CD8-positive, alpha-beta memory T cell (primary cell): Measurements from ENCODE around the gene SPG11. TPM values are rescaled to one million over a fixed set of nuclear protein-coding genes. Genes with fewer than 3 reads are reported as not detected.
A peak's percentile ranks its signal among the peaks of the same experiment; 100 is the strongest.

Source experiments
- CTCF ChIA-PET: fragments of 350-600 bp; sonication (Branson Sonifier 250); formaldehyde crosslinking; loops from one replicate; lab custom pipeline; 2021; ENCODE audit warnings: antibody characterized with exemption; lab: Charles Lee
- POLR2A ChIA-PET: fragments of 350-600 bp; sonication (Branson Sonifier 250); formaldehyde crosslinking; loops from one replicate; lab custom pipeline; 2021; ENCODE audit warnings: antibody characterized with exemption; lab: Charles Lee
- DNase-seq, 5 donors: peaks; one replicate each; pipeline versions ENCODE4 v3.0.0 to v3.0.0-alpha.2; 2020 to 2022; ENCODE audit warnings: mixed read lengths in 1 of 5
- H3K27ac ChIP-seq: one replicate; pipeline ENCODE4 v1.7.0; 2013; ENCODE audit warnings: low read depth, mild to moderate bottlenecking, low read length, moderate library complexity
- H3K27me3 ChIP-seq: 2 replicates; pipeline ENCODE4 v1.7.0; 2013; ENCODE audit warnings: low read length, mild to moderate bottlenecking; ENCODE audit not compliant: insufficient read depth, poor library complexity, severe bottlenecking
- H3K36me3 ChIP-seq: 2 replicates; pipeline ENCODE4 v1.7.0; 2013; ENCODE audit warnings: mild to moderate bottlenecking, low read length, moderate library complexity; ENCODE audit not compliant: insufficient read depth
- H3K4me1 ChIP-seq: 2 replicates; pipeline ENCODE4 v1.7.0; 2013; ENCODE audit warnings: mild to moderate bottlenecking, low read length, moderate library complexity; ENCODE audit not compliant: insufficient read depth
- H3K4me3 ChIP-seq: 2 replicates; pipeline ENCODE4 v1.7.0; 2013; ENCODE audit warnings: mild to moderate bottlenecking, low read length
- H3K9me3 ChIP-seq: 2 replicates; pipeline ENCODE4 v1.7.0; 2013; ENCODE audit warnings: mild to moderate bottlenecking, low read length
- H3K27ac Mint-ChIP-seq, 8 donors: one replicate each; pipeline ENCODE4 v1.8.0; 2020 to 2021; ENCODE audit warnings: mixed read lengths in 8 of 8, mild to moderate bottlenecking in 6 of 8, inconsistent platforms in 3 of 8, moderate library complexity in 3 of 8
- H3K27me3 Mint-ChIP-seq, 2 donors: one replicate each; pipeline ENCODE4 v1.8.0; 2020 to 2021; ENCODE audit warnings: mixed read lengths in 2 of 2, mild to moderate bottlenecking in 1 of 2, moderate library complexity in 1 of 2
- H3K36me3 Mint-ChIP-seq, 3 donors: one replicate each; pipeline ENCODE4 v1.8.0; 2020 to 2021; ENCODE audit warnings: mixed read lengths in 3 of 3, inconsistent platforms in 1 of 3, mild to moderate bottlenecking in 1 of 3
- H3K4me1 Mint-ChIP-seq, 3 donors: one replicate each; pipeline ENCODE4 v1.8.0; 2020 to 2021; ENCODE audit warnings: mixed read lengths in 3 of 3, inconsistent platforms in 1 of 3, mild to moderate bottlenecking in 1 of 3
- H3K4me3 Mint-ChIP-seq, 7 donors: one replicate each; pipeline ENCODE4 v1.8.0; 2020 to 2021; ENCODE audit warnings: mixed read lengths in 7 of 7, mild to moderate bottlenecking in 6 of 7, moderate library complexity in 4 of 7, inconsistent platforms in 2 of 7
- H3K9me3 Mint-ChIP-seq, 5 donors: one replicate each; pipeline ENCODE4 v1.8.0; 2020 to 2022; ENCODE audit warnings: mixed read lengths in 5 of 5, mild to moderate bottlenecking in 3 of 5, moderate library complexity in 2 of 5, inconsistent platforms in 1 of 5
- polyA plus RNA-seq: library from polyadenylated mRNA; unstranded; fragments of 300-500 nt; fragmentation: Illumina TruSeq; gene quantifications from one replicate; pipeline ENCODE4 v1.2.3, GENCODE V29; 2021
- total RNA-seq, 2 experiments: library from RNA; stranded (reverse); gene quantifications; one replicate each; pipeline ENCODE4 v1.2.3, GENCODE V29; 2021

SPG11 gene
- total RNA-seq (10 to 100 TPM; 60.8 to 62.1 TPM), polyA plus RNA-seq (32.0 TPM)

- Histone ChIP-seq H3K36me3 (peaks cover 5% of the 10 kb centered on the region), H3K4me1 (peaks cover 61% of the 10 kb centered on the region), H3K4me3 (peak within 1 kb of the TSS; percentile 67), H3K27ac (peak within 1 kb of the TSS; percentile 86), H3K9me3 (no peaks in the 10 kb centered on the region), H3K27me3 (no peaks in the 10 kb centered on the region)
- CTCF ChIA-PET: interaction anchor here (0.5 to 13.5 kb wide), 33 partner anchors 9 to 258 kb away, joined by 3 to 478 read pairs (median 5); partner anchors contain the start of genes B2M, PATL2 and TRIM69
- Mint-ChIP-seq H3K36me3 (peaks cover 3 to 35% (median 9%) of the 10 kb centered on the region in 3 donors), H3K9me3 (no peaks in the 10 kb centered on the region), H3K4me1 (peaks cover 59 to 80% (median 78%) of the 10 kb centered on the region in 3 donors), H3K27me3 (no peaks in the 10 kb centered on the region), H3K27ac (peak within 1 kb of the TSS; percentile 93 to 98 (median 98)), H3K4me3 (peak within 1 kb of the TSS; percentile 95 to 99 (median 98))
- DNase-seq: peak; percentile 90 to 98 (median 92)
- POLR2A ChIA-PET: interaction anchor here (0.5 to 14.4 kb wide), 22 partner anchors 9 to 536 kb away, joined by 3 to 604 read pairs (median 4); partner anchors contain the start of genes B2M, EIF3J, PATL2 and SORD
These were observed at the start of gene SPG11 for GRCh38 chr15:44663410-44664308. TSS of gene SPG11 (minus strand) at chr15:44663662. CDS start at chr15:44663647, 15 bp downstream.

- Histone ChIP-seq H3K9me3 (no peaks in the 10 kb centered on the region), H3K4me1 (peaks cover 54% of the 10 kb centered on the region), H3K27ac (peak overlapping the region; percentile 100), H3K4me3 (peak overlapping the region; percentile 79), H3K27me3 (no peaks in the 10 kb centered on the region), H3K36me3 (peaks cover 57% of the 10 kb centered on the region)
- H3K4me1 Mint-ChIP-seq: peaks cover 50 to 62% (median 61%) of the 10 kb centered on the region in 3 donors
- H3K36me3 Mint-ChIP-seq: peaks cover 38 to 81% (median 57%) of the 10 kb centered on the region in 3 donors
- peaks cover 0 to 10% (median 0%) of the 10 kb centered on the region in 5 donors for H3K9me3 Mint-ChIP-seq
- peak overlapping the region; percentile 96 to 100 (median 100) for H3K4me3 Mint-ChIP-seq
- DNase-seq: peak; percentile 45 to 88 (median 81)
- CTCF ChIA-PET: interaction anchor here (0.7 to 19.5 kb wide), 11 partner anchors 9 to 128 kb away, joined by 3 to 478 read pairs (median 13); partner anchors contain the start of genes SPG11 and TRIM69
- POLR2A ChIA-PET: interaction anchor here (0.7 to 15.9 kb wide), 10 partner anchors 10 to 286 kb away, joined by 3 to 728 read pairs (median 20); partner anchors contain the start of genes SPG11 and TRIM69
- H3K27me3 Mint-ChIP-seq: peaks cover 0 to 20% of the 10 kb centered on the region in 2 donors
- peak overlapping the region; percentile 99 to 100 (median 100) for H3K27ac Mint-ChIP-seq
These were observed 49.0 kb upstream of the SPG11 start for GRCh38 chr15:44712346-44713005.

- POLR2A ChIA-PET: interaction anchor here (0.5 to 15.9 kb wide), 15 partner anchors 11 to 175 kb away, joined by 3 to 728 read pairs (median 7); partner anchors contain the start of genes EIF3J, SPG11 and TRIM69
- Mint-ChIP-seq H3K4me3 (peak overlapping the region; percentile 96 to 100 (median 100)), H3K27ac (peak overlapping the region; percentile 99 to 100 (median 100)), H3K27me3 (peaks cover 0 to 20% of the 10 kb centered on the region in 2 donors), H3K9me3 (peaks cover 0 to 10% (median 0%) of the 10 kb centered on the region in 5 donors), H3K4me1 (peaks cover 44 to 57% (median 54%) of the 10 kb centered on the region in 3 donors), H3K36me3 (peaks cover 36 to 75% (median 53%) of the 10 kb centered on the region in 3 donors)
- Histone ChIP-seq H3K4me1 (peaks cover 51% of the 10 kb centered on the region), H3K36me3 (peaks cover 51% of the 10 kb centered on the region), H3K9me3 (no peaks in the 10 kb centered on the region), H3K27me3 (no peaks in the 10 kb centered on the region), H3K4me3 (peak overlapping the region; percentile 79), H3K27ac (peak overlapping the region; percentile 100)
- peak; percentile 33 to 82 (median 69) for DNase-seq
- CTCF ChIA-PET: interaction anchor here (1.2 to 19.5 kb wide), 15 partner anchors 8 to 133 kb away, joined by 3 to 478 read pairs (median 8); partner anchors contain the start of genes SPG11 and TRIM69
These were observed 48.4 kb upstream of the SPG11 start for GRCh38 chr15:44711743-44712345.

- Histone ChIP-seq H3K27ac (peak within 1 kb of the TSS; percentile 100), H3K4me1 (peaks cover 48% of the 10 kb centered on the region), H3K27me3 (no peaks in the 10 kb centered on the region), H3K4me3 (peak within 1 kb of the TSS; percentile 79), H3K9me3 (no peaks in the 10 kb centered on the region), H3K36me3 (peaks cover 45% of the 10 kb centered on the region)
- Mint-ChIP-seq H3K4me3 (peak within 1 kb of the TSS; percentile 96 to 100 (median 100)), H3K27ac (peak within 1 kb of the TSS; percentile 99 to 100 (median 100)), H3K27me3 (peaks cover 0 to 20% of the 10 kb centered on the region in 2 donors), H3K36me3 (peaks cover 33 to 68% (median 49%) of the 10 kb centered on the region in 3 donors), H3K9me3 (peaks cover 0 to 10% (median 0%) of the 10 kb centered on the region in 5 donors), H3K4me1 (peaks cover 38 to 51% (median 48%) of the 10 kb centered on the region in 3 donors)
- peak; percentile 90 to 99 (median 96) for DNase-seq
- ChIA-PET POLR2A (interaction anchor here (0.5 to 15.9 kb wide), 20 partner anchors 11 to 175 kb away, joined by 3 to 728 read pairs (median 6); partner anchors contain the start of genes EIF3J, SPG11 and TRIM69), CTCF (interaction anchor here (0.9 to 19.5 kb wide), 17 partner anchors 8 to 133 kb away, joined by 3 to 478 read pairs (median 8); partner anchors contain the start of genes SPG11 and TRIM69)
These were observed 47.8 kb upstream of the SPG11 start, which contains the start of the genes B2M and PATL2 for GRCh38 chr15:44711096-44711742. TSS of gene B2M (plus strand) at chr15:44711517. CDS start at chr15:44711547, 30 bp downstream. TSS of gene PATL2 (minus strand) at chr15:44711323. CDS start at chr15:44676490, 34,833 bp downstream.

GRCh38 chr15:44710236-44711095, 47.0 kb upstream of the SPG11 start:
- Mint-ChIP-seq H3K9me3 (peaks cover 0 to 10% (median 0%) of the 10 kb centered on the region in 5 donors), H3K4me1 (peaks cover 30 to 46% (median 41%) of the 10 kb centered on the region in 3 donors), H3K4me3 (peak overlapping the region; percentile 96 to 100 (median 100)), H3K27ac (peak overlapping the region; percentile 99 to 100 (median 100)), H3K36me3 (peaks cover 30 to 63% (median 43%) of the 10 kb centered on the region in 3 donors), H3K27me3 (peaks cover 0 to 20% of the 10 kb centered on the region in 2 donors)
- Histone ChIP-seq H3K4me1 (peaks cover 42% of the 10 kb centered on the region), H3K27me3 (no peaks in the 10 kb centered on the region), H3K9me3 (no peaks in the 10 kb centered on the region), H3K27ac (peak overlapping the region; percentile 100), H3K36me3 (peaks cover 37% of the 10 kb centered on the region), H3K4me3 (peak overlapping the region; percentile 79)
- peak in 3 of 5 donors; percentile 50 to 61 (median 60) for DNase-seq
- ChIA-PET CTCF (interaction anchor here (0.9 to 19.5 kb wide), 18 partner anchors 9 to 132 kb away, joined by 3 to 478 read pairs (median 8); partner anchors contain the start of genes SPG11 and TRIM69), POLR2A (interaction anchor here (0.5 to 15.9 kb wide), 19 partner anchors 12 to 174 kb away, joined by 3 to 728 read pairs (median 6); partner anchors contain the start of genes EIF3J, SPG11 and TRIM69)
